Gastrocnemius medialis (tissue), 4 donors: ENCODE measurements around the gene FXYD2. TPM values are rescaled to one million over a fixed set of nuclear protein-coding genes. Genes with fewer than 3 reads are reported as not detected.
A peak's percentile ranks its signal among the peaks of the same experiment; 100 is the strongest.
"Not testable (repeated sequence)": the region's sequence is repeated elsewhere in the genome, so short reads cannot be mapped to it uniquely, and the experiment has no call there.

ENCODE experiments used
- ATAC-seq, 2 donors: fragments of 150-250 bp; one replicate each; pipeline ENCODE4 v1.9.1; 2016
- DNase-seq, 2 donors: peaks; one replicate each; pipeline ENCODE4 v3.0.0-alpha.2; 2019
- H3K27ac ChIP-seq, 4 donors: fragments of 200-600 bp; sonication (generic); 1 replicate in 1 of 4; 2 replicates in 3 of 4; pipeline ENCODE4 v1.5.1; 2016 to 2018; ENCODE audit warnings: mild to moderate bottlenecking in 2 of 4, moderate library complexity in 1 of 4
- H3K27me3 ChIP-seq, 3 donors: fragments of 200-600 bp; sonication (generic) in 2 of 3; 1 replicate in 1 of 3; 2 replicates in 2 of 3; pipeline versions ENCODE4 v1.5.1 to v1.6.0; 2016 to 2019; ENCODE audit warnings: mild to moderate bottlenecking in 1 of 3, moderate library complexity in 1 of 3
- H3K36me3 ChIP-seq, 2 donors: fragments of 200-600 bp; sonication (generic) in 1 of 2; one replicate each; pipeline ENCODE4 v1.5.1; 2017 to 2018
- H3K4me1 ChIP-seq, 2 donors: fragments of 200-600 bp; sonication (generic) in 1 of 2; one replicate each; pipeline ENCODE4 v1.5.1; 2016 to 2017; ENCODE audit warnings: mild to moderate bottlenecking in 2 of 2
- H3K4me3 ChIP-seq, 4 donors: fragments of 200-600 bp; sonication (generic) in 3 of 4; 1 replicate in 1 of 4; 2 replicates in 3 of 4; pipeline ENCODE4 v1.5.1; 2016 to 2019; ENCODE audit warnings: mild to moderate bottlenecking in 2 of 4
- H3K9me3 ChIP-seq, 3 donors: fragments of 200-600 bp; sonication (generic) in 2 of 3; 1 replicate in 1 of 3; 2 replicates in 2 of 3; pipeline ENCODE4 v1.5.1; 2016 to 2019
- POLR2A ChIP-seq, 2 donors: fragments of 450-650 bp; IDR thresholded peaks; one replicate each; pipeline ENCODE4 v1.6.1; 2017; ENCODE audit warnings: antibody characterized with exemption in 2 of 2, mild to moderate bottlenecking in 2 of 2, moderate library complexity in 2 of 2
- in situ Hi-C, 4 donors: fragments of 200-750 bp; cut with MboI; loops; one replicate each; pipeline versions ENCODE4 v1.15.0 to v1.8.0; 2017; ENCODE audit warnings: low sequenced_read_pairs in 4 of 4
- intact Hi-C: fragments of 100-400 bp; cut with DNase I; formaldehyde crosslinking; loops from one replicate; pipeline ENCODE4 v1.15.1; 2023; ENCODE audit warnings: low total_unique reads
- total RNA-seq, 4 donors: library from RNA; depleted of rRNA; stranded (reverse); fragments of >200 nt; gene quantifications; one replicate each; pipeline versions ENCODE4 v1.1.0 to v1.2.3, GENCODE V29; 2016
- TF ChIP-seq, protein P1 (sequence below), 5 experiments: fragments of 450-650 bp in 3 of 5; fragments of 200-600 bp in 2 of 5; sonication (generic) in 2 of 5; IDR thresholded peaks in 4 of 5; conservative IDR thresholded peaks in 1 of 5; 1 replicate in 4 of 5; 2 replicates in 1 of 5; pipeline ENCODE4 v1.5.1; 2016 to 2019; ENCODE audit warnings: antibody characterized with exemption in 5 of 5, mild to moderate bottlenecking in 3 of 5, moderate library complexity in 3 of 5

Gene FXYD2
- total RNA-seq, 4 donors from 2014 or later, result 0.87 TPM; not detected in 3

DNA sequence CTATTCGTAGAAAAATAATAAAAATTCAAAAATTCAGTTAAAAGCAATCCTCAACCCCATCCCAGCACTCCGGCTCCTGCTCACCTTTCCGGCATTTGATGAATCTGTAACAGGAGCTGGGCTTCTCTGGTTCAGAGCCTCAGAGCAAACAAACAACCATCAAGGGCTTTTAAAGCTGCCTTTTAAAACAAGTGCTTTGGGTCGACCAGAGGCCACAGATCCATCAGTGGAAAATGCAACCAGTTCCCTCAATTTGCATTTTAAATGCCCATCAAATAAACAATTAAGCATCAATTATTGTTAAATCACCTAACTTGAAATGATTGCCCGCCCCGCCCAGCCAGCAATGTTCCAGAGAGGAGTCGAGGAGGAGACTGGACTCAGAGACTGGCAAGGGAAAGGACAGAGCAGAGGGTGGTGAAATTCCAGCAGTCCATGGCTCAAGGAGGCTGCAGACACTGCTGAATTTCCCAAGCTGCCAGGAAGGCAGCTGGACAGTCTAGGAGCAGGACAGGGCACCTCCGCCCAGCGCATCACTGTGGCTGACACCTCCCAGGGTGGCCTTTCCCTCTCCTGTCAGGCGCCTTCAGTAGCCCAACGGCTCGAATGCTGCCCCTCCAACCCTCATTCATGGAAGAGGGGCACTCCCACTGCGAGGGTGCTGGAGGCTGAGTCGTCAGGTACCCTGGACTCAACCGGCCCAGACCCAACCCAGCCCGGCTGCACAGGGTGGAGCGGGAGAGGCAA is 44.4 kb upstream of the FXYD2 start:
- in situ Hi-C loops, result no loop called here
- Histone ChIP-seq H3K27ac (peak overlapping the region; percentile 10 to 55 (median 36)), H3K9me3 (no peaks in the 10 kb centered on the region), H3K4me1 (peaks cover 0 to 24% of the 10 kb centered on the region in 2 donors), H3K4me3 (no peak overlapping the region), H3K36me3 (no peaks in the 10 kb centered on the region), H3K27me3 (peaks cover 0 to 7% (median 7%) of the 10 kb centered on the region in 3 donors)
- no peak for TF ChIP-seq POLR2A (IDR thresholded peaks at IDR 0.05)
- intact Hi-C loops, result no loop called here
- ATAC-seq (no peak), DNase-seq (no peak)

DNA sequence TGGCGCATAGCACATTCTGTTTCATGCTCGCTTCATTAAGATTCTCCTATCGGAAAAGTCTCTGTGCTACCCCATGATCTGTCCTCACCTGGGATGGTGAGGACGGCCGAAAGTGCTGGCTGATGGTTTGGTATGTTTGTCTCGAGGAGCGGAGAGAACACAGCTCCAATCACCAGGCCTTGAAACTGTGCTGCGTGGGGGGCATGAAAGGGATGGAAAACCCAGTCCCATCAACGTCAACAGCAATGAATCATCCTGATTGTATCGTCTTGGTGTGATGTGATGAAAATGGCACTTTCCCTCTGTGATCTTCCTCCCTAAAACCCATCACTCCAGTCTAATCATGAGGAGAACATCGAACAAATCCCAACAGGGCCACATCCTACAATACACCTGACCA is 43.5 kb upstream of the FXYD2 start:
- DNase-seq (no peak), ATAC-seq (no peak)
- Histone ChIP-seq H3K4me3 (no peak overlapping the region), H3K36me3 (no peaks in the 10 kb centered on the region), H3K4me1 (peaks cover 0 to 16% of the 10 kb centered on the region in 2 donors), H3K27me3 (peaks cover 0 to 7% (median 4%) of the 10 kb centered on the region in 3 donors), H3K9me3 (no peaks in the 10 kb centered on the region), H3K27ac (no peak overlapping the region)
- in situ Hi-C loops, result no loop called here
- intact Hi-C loops, result no loop called here
- TF ChIP-seq, protein P1, sequence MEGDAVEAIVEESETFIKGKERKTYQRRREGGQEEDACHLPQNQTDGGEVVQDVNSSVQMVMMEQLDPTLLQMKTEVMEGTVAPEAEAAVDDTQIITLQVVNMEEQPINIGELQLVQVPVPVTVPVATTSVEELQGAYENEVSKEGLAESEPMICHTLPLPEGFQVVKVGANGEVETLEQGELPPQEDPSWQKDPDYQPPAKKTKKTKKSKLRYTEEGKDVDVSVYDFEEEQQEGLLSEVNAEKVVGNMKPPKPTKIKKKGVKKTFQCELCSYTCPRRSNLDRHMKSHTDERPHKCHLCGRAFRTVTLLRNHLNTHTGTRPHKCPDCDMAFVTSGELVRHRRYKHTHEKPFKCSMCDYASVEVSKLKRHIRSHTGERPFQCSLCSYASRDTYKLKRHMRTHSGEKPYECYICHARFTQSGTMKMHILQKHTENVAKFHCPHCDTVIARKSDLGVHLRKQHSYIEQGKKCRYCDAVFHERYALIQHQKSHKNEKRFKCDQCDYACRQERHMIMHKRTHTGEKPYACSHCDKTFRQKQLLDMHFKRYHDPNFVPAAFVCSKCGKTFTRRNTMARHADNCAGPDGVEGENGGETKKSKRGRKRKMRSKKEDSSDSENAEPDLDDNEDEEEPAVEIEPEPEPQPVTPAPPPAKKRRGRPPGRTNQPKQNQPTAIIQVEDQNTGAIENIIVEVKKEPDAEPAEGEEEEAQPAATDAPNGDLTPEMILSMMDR (IDR thresholded peaks at IDR 0.05 in 4 of 5, conservative IDR thresholded peaks at IDR 0.05 in 1 of 5), result no peak
- TF ChIP-seq POLR2A (IDR thresholded peaks at IDR 0.05), result no peak

DNA sequence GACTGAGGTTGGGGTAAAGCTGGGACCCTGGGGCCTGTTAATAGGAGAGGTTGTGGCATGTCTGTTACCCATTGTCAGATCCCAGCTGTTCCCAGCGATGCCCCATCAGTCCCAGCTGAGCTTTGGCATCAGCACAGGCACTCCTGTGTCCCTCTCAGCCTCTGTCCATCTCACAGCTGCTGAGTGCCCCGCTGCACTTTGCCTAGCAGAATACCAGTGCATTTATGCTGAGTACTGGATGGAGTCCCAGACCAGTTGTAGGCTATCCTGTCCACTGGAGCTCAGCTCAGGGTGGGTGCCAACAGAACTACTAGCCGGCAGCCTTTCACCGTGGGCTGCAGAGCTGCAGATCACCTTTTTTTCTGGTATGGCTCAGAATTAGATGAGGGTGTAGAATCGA is 42.0 kb upstream of the FXYD2 start:
- intact Hi-C loops (no loop called here), in situ Hi-C loops (no loop called here)
- H3K27ac ChIP-seq, result no peak overlapping the region
- DNase-seq (no peak), ATAC-seq (no peak)
- H3K4me1 ChIP-seq, result peaks cover 8 to 23% of the 10 kb centered on the region in 2 donors
- H3K4me3 ChIP-seq, result no peak overlapping the region
- no peaks in the 10 kb centered on the region for H3K9me3 ChIP-seq
- peaks cover 0 to 3% (median 3%) of the 10 kb centered on the region in 3 donors for H3K27me3 ChIP-seq
- no peaks in the 10 kb centered on the region for H3K36me3 ChIP-seq
- TF ChIP-seq, protein P1 (IDR thresholded peaks at IDR 0.05 in 4 of 5, conservative IDR thresholded peaks at IDR 0.05 in 1 of 5), result no peak
- TF ChIP-seq POLR2A (IDR thresholded peaks at IDR 0.05), result no peak

DNA sequence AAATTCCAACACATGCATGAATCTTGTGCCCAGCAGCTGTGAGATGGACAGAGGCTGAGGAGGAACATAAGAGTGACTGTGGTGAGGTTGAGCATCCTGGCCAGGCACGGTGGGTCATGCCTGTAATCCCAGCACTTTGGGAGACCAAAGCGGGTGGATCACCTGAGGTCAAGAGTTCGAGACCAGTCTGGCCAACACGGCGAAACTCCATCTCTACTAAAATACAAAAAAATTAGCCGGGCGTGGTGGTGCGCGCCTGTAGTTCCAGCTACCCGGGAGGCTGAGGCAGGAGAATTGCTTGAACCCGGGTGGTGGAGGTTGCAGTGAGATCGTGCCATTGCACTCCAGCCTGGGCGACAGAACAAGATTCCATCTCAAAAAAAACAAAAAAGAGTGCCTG is 41.0 kb upstream of the FXYD2 start:
- intact Hi-C loops, ATAC-seq, DNase-seq, H3K27me3 ChIP-seq, H3K27ac ChIP-seq, H3K4me3 ChIP-seq, H3K9me3 ChIP-seq, in situ Hi-C loops, H3K36me3 ChIP-seq: not testable (repeated sequence)
- peaks cover 8 to 28% of the 10 kb centered on the region in 2 donors for H3K4me1 ChIP-seq

DNA sequence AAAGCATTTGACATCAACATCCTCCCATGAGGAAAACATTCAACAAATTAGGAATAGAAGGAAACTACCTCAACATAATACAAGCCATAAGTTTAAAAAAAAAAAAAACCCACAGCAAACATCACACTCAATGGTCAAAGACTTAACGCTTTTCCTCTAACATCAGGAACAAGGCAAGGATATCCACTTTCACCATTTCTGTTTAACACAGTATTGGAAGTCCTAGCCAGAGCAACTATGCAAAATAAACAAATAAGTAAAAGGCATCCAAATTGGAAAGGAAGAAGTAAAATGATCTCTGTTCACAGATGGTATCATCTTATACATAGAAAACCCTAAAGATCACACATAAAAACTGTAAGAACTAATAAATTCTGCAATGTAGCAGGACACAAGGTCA is 38.8 kb upstream of the FXYD2 start:
- ATAC-seq (no peak), DNase-seq (no peak)
- H3K9me3 ChIP-seq, result no peaks in the 10 kb centered on the region
- H3K4me3 ChIP-seq, result no peak overlapping the region
- intact Hi-C loops (no loop called here), in situ Hi-C loops (no loop called here)
- no peaks in the 10 kb centered on the region for H3K27me3 ChIP-seq
- H3K36me3 ChIP-seq, result no peaks in the 10 kb centered on the region
- TF ChIP-seq POLR2A (IDR thresholded peaks at IDR 0.05), result no peak
- TF ChIP-seq, protein P1 (IDR thresholded peaks at IDR 0.05 in 4 of 5, conservative IDR thresholded peaks at IDR 0.05 in 1 of 5), result no peak
- H3K4me1 ChIP-seq, result peaks cover 8 to 20% of the 10 kb centered on the region in 2 donors
- H3K27ac ChIP-seq, result no peak overlapping the region
